Cardiac muscle cell (in vitro differentiated cells and primary cell): Measurements from ENCODE around the gene CACNA1E. TPM values are rescaled to one million over a fixed set of nuclear protein-coding genes. Genes with fewer than 3 reads are reported as not detected.
A peak's percentile ranks its signal among the peaks of the same experiment; 100 is the strongest.

Source experiments
- DNase-seq, 2 donors: peaks; one replicate each; pipeline versions ENCODE4 v3.0.0 to v3.0.0-alpha.2; 2010 to 2017; ENCODE audit warnings: low read depth in 1 of 2, low spot score in 1 of 2
- H3K27ac ChIP-seq: fragments of 200-600 bp; sonication (generic); 2 replicates; pipeline ENCODE4 v1.5.1; 2016
- H3K27me3 ChIP-seq: fragments of 200-600 bp; sonication (generic); 2 replicates; pipeline ENCODE4 v1.6.0; 2016; ENCODE audit warnings: control low read depth
- H3K36me3 ChIP-seq: fragments of 200-600 bp; sonication (generic); 2 replicates; pipeline ENCODE4 v1.5.1; 2016; ENCODE audit warnings: control low read depth
- H3K4me1 ChIP-seq: fragments of 200-600 bp; sonication (generic); 2 replicates; pipeline ENCODE4 v1.8.1; 2017; ENCODE audit warnings: low read depth, mild to moderate bottlenecking, mixed run types
- H3K4me3 ChIP-seq: fragments of 200-600 bp; sonication (generic); 2 replicates; pipeline ENCODE4 v1.5.1; 2016; ENCODE audit warnings: mild to moderate bottlenecking
- H3K9me3 ChIP-seq: fragments of 200-600 bp; sonication (generic); 2 replicates; pipeline ENCODE4 v1.5.1; 2017; ENCODE audit warnings: low read depth, mild to moderate bottlenecking, control low read depth
- CTCF ChIP-seq: IDR thresholded peaks from 2 replicates; pipeline ENCODE4 v1.5.1; 2012; ENCODE audit warnings: low read depth, mild to moderate bottlenecking, low read length
- polyA plus RNA-seq: library from polyadenylated mRNA; unstranded; fragments of >200 nt; fragmentation: Nextera tagmentation; extraction: Ambion mirVana; gene quantifications from 2 replicates; pipeline ENCODE4 v1.2.1, GENCODE V29; 2016
- total RNA-seq: library from RNA; depleted of rRNA; stranded (reverse); fragments of >200 nt; gene quantifications from 2 replicates; pipeline ENCODE4 v1.2.3, GENCODE V29; 2016

CACNA1E gene
- total and polyA plus RNA-seq, 2 experiments from 2014 or later, result 0.36 TPM; not detected in 1

GRCh38 chr1:181548497-181548896, 65.2 kb downstream of the CACNA1E start:
- Histone ChIP-seq H3K27ac (no peak overlapping the region), H3K27me3 (peaks cover 37% of the 10 kb centered on the region), H3K4me1 (no peaks in the 10 kb centered on the region)

GRCh38 chr1:181551249-181551648, 67.9 kb downstream of the CACNA1E start:
- H3K4me1 ChIP-seq, result no peaks in the 10 kb centered on the region
- H3K27me3 ChIP-seq, result peaks cover 38% of the 10 kb centered on the region
- H3K4me3 ChIP-seq, result no peak overlapping the region
- H3K36me3 ChIP-seq, result no peaks in the 10 kb centered on the region
- no peaks in the 10 kb centered on the region for H3K9me3 ChIP-seq
- no peak overlapping the region for H3K27ac ChIP-seq
- no peak for TF ChIP-seq CTCF
- peak; percentile 1 to 29 for DNase-seq

More at GRCh38 chr1:181548497-181548896, 65.2 kb downstream of the CACNA1E start:
- Histone ChIP-seq H3K4me3 (no peak overlapping the region), H3K36me3 (no peaks in the 10 kb centered on the region), H3K9me3 (no peaks in the 10 kb centered on the region)
- peak in 1 of 2 donors; percentile 0 for DNase-seq
- TF ChIP-seq CTCF, result no peak

GRCh38 chr1:181551754-181552153, 68.4 kb downstream of the CACNA1E start:
- no peaks in the 10 kb centered on the region for H3K9me3 ChIP-seq
- no peak for DNase-seq
- no peaks in the 10 kb centered on the region for H3K36me3 ChIP-seq
- no peak overlapping the region for H3K27ac ChIP-seq
- TF ChIP-seq CTCF, result no peak
- no peaks in the 10 kb centered on the region for H3K4me1 ChIP-seq
- H3K27me3 ChIP-seq, result peaks cover 33% of the 10 kb centered on the region
- H3K4me3 ChIP-seq, result no peak overlapping the region

GRCh38 chr1:181554465-181554864, 71.1 kb downstream of the CACNA1E start:
- no peak overlapping the region for H3K27ac ChIP-seq
- H3K4me3 ChIP-seq, result no peak overlapping the region
- no peaks in the 10 kb centered on the region for H3K36me3 ChIP-seq
- H3K9me3 ChIP-seq, result no peaks in the 10 kb centered on the region
- peaks cover 17% of the 10 kb centered on the region for H3K27me3 ChIP-seq
- no peak for DNase-seq
- no peak for TF ChIP-seq CTCF
- H3K4me1 ChIP-seq, result no peaks in the 10 kb centered on the region

- H3K36me3 ChIP-seq, result no peaks in the 10 kb centered on the region
- TF ChIP-seq CTCF, result no peak
Measured at GRCh38 chr1:181556631-181557030, 73.3 kb downstream of the CACNA1E start.

GRCh38 chr1:181557313-181557712, 74.0 kb downstream of the CACNA1E start:
- Histone ChIP-seq H3K4me1 (no peaks in the 10 kb centered on the region), H3K36me3 (no peaks in the 10 kb centered on the region), H3K4me3 (no peak overlapping the region), H3K9me3 (no peaks in the 10 kb centered on the region), H3K27ac (no peak overlapping the region), H3K27me3 (peaks cover 10% of the 10 kb centered on the region)
- no peak for TF ChIP-seq CTCF
- DNase-seq, result no peak

More at GRCh38 chr1:181556631-181557030, 73.3 kb downstream of the CACNA1E start:
- Histone ChIP-seq H3K27me3 (peaks cover 10% of the 10 kb centered on the region), H3K4me3 (no peak overlapping the region), H3K9me3 (no peaks in the 10 kb centered on the region), H3K4me1 (no peaks in the 10 kb centered on the region), H3K27ac (no peak overlapping the region)
- DNase-seq, result no peak
